Limb (tissue), 2 donors: Measurements from ENCODE around the gene ARL13B.

Experiments
- DNase-seq, 2 donors: peaks; one replicate each; pipeline ENCODE4 v3.0.0-alpha.2; 2016; ENCODE audit errors: extremely low spot score in 2 of 2

Gene ARL13B

DNA sequence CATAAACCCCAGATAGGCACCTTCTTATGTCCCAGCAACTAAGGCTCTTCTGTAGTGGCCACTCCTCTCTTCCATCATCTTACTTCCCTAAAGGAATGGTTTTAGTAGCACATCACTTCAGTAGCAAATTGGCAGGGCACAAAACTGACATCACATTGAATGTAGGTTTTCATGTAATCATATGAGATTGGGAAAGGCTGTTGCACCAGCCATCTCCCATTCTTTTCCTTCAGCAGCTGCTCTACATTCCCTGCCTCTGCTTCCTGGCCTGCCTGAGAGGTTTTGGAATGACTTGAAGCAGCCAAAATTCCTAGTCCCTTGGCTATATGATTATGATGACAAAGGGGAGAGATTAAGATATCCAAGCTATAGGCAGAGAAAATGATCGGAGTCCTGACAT is 119.4 kb downstream of the ARL13B start:
- DNase-seq: no peak

DNA sequence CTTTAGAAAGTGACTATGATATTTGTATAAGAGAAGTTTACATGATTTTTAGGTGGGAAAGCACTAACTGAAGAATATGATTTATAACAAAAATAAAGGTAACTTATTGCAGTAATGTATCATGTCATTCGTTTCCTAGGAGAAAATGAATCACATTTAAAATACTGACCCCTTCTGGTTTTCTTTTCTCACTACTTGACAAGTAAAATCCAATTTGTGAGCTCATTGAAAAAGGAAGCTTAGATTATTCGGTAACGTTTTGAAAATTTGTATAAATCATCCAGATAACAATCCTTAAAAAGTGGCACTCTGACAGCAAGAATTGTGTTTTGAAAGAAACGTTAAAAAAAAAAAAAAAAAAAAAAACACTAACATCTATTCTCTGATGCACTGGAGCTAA is 121.9 kb downstream of the ARL13B start:
- no peak for DNase-seq
